Caco-2 (cell line): ENCODE results near the gene HDAC9. TPM values are rescaled to one million over a fixed set of nuclear protein-coding genes. Genes with fewer than 3 reads are reported as not detected.

ENCODE experiments used
- BruUV-seq: library from RNA; stranded (reverse); fragments of 400-500 nt; replicated peaks from 2 replicates; lab custom pipeline; 2021; lab: Mats Ljungman, UMichigan
- CTCF ChIA-PET: fragments of 300-600 bp; sonication (Branson Sonifier 250); formaldehyde crosslinking; loops from one replicate; lab custom pipeline; 2022; ENCODE audit warnings: antibody characterized with exemption; lab: Charles Lee
- POLR2A ChIA-PET: fragments of 300-600 bp; sonication (Branson Sonifier 250); formaldehyde crosslinking; loops from one replicate; lab custom pipeline; 2022; ENCODE audit warnings: antibody characterized with exemption; lab: Charles Lee
- DNase-seq, 2 experiments: peaks; one replicate each; pipeline versions ENCODE4 v3.0.0 to v3.0.0-alpha.2; 2020 to 2022
- H3K27me3 ChIP-seq: replicated peaks from 2 replicates; pipeline ENCODE4 v1.6.0; 2011; ENCODE audit warnings: low read length; ENCODE audit not compliant: control insufficient read depth, insufficient read depth
- H3K36me3 ChIP-seq: 2 replicates; pipeline ENCODE4 v1.5.1; 2011; ENCODE audit warnings: low read length; ENCODE audit not compliant: control insufficient read depth, insufficient read depth
- H3K4me1 ChIP-seq: fragments of 250-450 bp; sonication (Bioruptor Pico); 2 replicates; pipeline ENCODE4 v1.5.1; 2020; ENCODE audit warnings: mild to moderate bottlenecking
- H3K4me3 ChIP-seq: 2 replicates; pipeline ENCODE4 v1.5.1; 2011; ENCODE audit warnings: low read depth, mild to moderate bottlenecking, control low read depth, low read length
- H3K9me3 ChIP-seq: fragments of 250-450 bp; sonication (Bioruptor Pico); 2 replicates; pipeline ENCODE4 v1.5.1; 2020; ENCODE audit warnings: mild to moderate bottlenecking, moderate library complexity
- H3K27ac Mint-ChIP-seq: one replicate; pipeline ENCODE4 v1.8.0; 2022; ENCODE audit warnings: mixed read lengths; ENCODE audit not compliant: unreplicated experiment
- H3K27me3 Mint-ChIP-seq: one replicate; pipeline ENCODE4 v1.8.0; 2022; ENCODE audit warnings: mixed read lengths; ENCODE audit not compliant: insufficient read depth, unreplicated experiment
- H3K36me3 Mint-ChIP-seq: one replicate; pipeline ENCODE4 v1.8.0; 2022; ENCODE audit warnings: mild to moderate bottlenecking, mixed read lengths; ENCODE audit not compliant: insufficient read depth, unreplicated experiment
- H3K4me1 Mint-ChIP-seq: one replicate; pipeline ENCODE4 v1.8.0; 2022; ENCODE audit warnings: low read depth, mixed read lengths; ENCODE audit not compliant: unreplicated experiment
- H3K4me3 Mint-ChIP-seq: one replicate; pipeline ENCODE4 v1.8.0; 2022; ENCODE audit warnings: mild to moderate bottlenecking, moderate library complexity, mixed read lengths; ENCODE audit not compliant: unreplicated experiment
- H3K9me3 Mint-ChIP-seq: one replicate; pipeline ENCODE4 v1.8.0; 2022; ENCODE audit warnings: mixed read lengths; ENCODE audit not compliant: unreplicated experiment
- CTCF ChIP-seq, 2 experiments: fragments of 200-600 bp in 1 of 2; IDR thresholded peaks; 1 replicate in 1 of 2; 2 replicates in 1 of 2; pipeline versions ENCODE4 v1.5.1 to v1.8.0; 2011 to 2022; ENCODE audit warnings: antibody characterized with exemption in 1 of 2, control low read depth in 1 of 2, inconsistent platforms in 1 of 2, low read depth in 1 of 2, low read length in 1 of 2, mild to moderate bottlenecking in 1 of 2, moderate library complexity in 1 of 2; ENCODE audit not compliant: insufficient read depth in 1 of 2, severe bottlenecking in 1 of 2, unreplicated experiment in 1 of 2
- intact Hi-C: fragments of 100-400 bp; cut with micrococcal nuclease; formaldehyde crosslinking; loops from one replicate; pipeline ENCODE4 v1.10.0; 2022; ENCODE audit not compliant: unreplicated experiment
- total RNA-seq: library from RNA; stranded (reverse); gene quantifications from 2 replicates; pipeline ENCODE4 v1.2.3, GENCODE V29; 2022

Gene HDAC9
- total RNA-seq, 1 experiment from 2014 or later = 0.27 TPM

- no peak overlapping the region for H3K4me3 Mint-ChIP-seq
- no peaks in the 10 kb centered on the region for H3K9me3 Mint-ChIP-seq
- no peaks in the 10 kb centered on the region for H3K36me3 ChIP-seq
- no peaks in the 10 kb centered on the region for H3K9me3 ChIP-seq
- H3K4me1 Mint-ChIP-seq = no peaks in the 10 kb centered on the region
- H3K27ac Mint-ChIP-seq = no peak overlapping the region
- intact Hi-C loops = no loop called here
- no peaks in the 10 kb centered on the region for H3K27me3 ChIP-seq
- no peaks in the 10 kb centered on the region for H3K4me1 ChIP-seq
- TF ChIP-seq CTCF (IDR thresholded peaks at IDR 0.05; ENCODE audit: insufficient read depth in 1 of 2, low read depth in 1 of 2, low read length in 1 of 2, severe bottlenecking in 1 of 2, unreplicated experiment in 1 of 2) = no peak
- no TSS peak for BruUV-seq
- no peaks in the 10 kb centered on the region for H3K27me3 Mint-ChIP-seq
- no peak overlapping the region for H3K4me3 ChIP-seq
- no peak for DNase-seq
- CTCF ChIA-PET = no interaction called here
- H3K36me3 Mint-ChIP-seq = no peaks in the 10 kb centered on the region
- POLR2A ChIA-PET = no interaction called here
Observed at GRCh38 chr7:18667466-18667865, 171.9 kb downstream of the HDAC9 start.

GRCh38 chr7:18671176-18671575 lies 175.6 kb downstream of the HDAC9 start:
- intact Hi-C loops = no loop called here
- H3K36me3 ChIP-seq = no peaks in the 10 kb centered on the region
- no peaks in the 10 kb centered on the region for H3K9me3 Mint-ChIP-seq
- H3K4me3 ChIP-seq = no peak overlapping the region
- TF ChIP-seq CTCF (IDR thresholded peaks at IDR 0.05; ENCODE audit: insufficient read depth in 1 of 2, low read depth in 1 of 2, low read length in 1 of 2, severe bottlenecking in 1 of 2, unreplicated experiment in 1 of 2) = no peak
- CTCF ChIA-PET = no interaction called here
- no peaks in the 10 kb centered on the region for H3K27me3 ChIP-seq
- H3K27ac Mint-ChIP-seq = no peak overlapping the region
- no peaks in the 10 kb centered on the region for H3K4me1 ChIP-seq
- peaks cover 3% of the 10 kb centered on the region for H3K27me3 Mint-ChIP-seq
- POLR2A ChIA-PET = no interaction called here
- no peaks in the 10 kb centered on the region for H3K9me3 ChIP-seq
- no TSS peak for BruUV-seq
- no peaks in the 10 kb centered on the region for H3K4me1 Mint-ChIP-seq
- H3K36me3 Mint-ChIP-seq = no peaks in the 10 kb centered on the region
- no peak overlapping the region for H3K4me3 Mint-ChIP-seq
- no peak for DNase-seq

GRCh38 chr7:18675579-18675978 lies 180.0 kb downstream of the HDAC9 start:
- H3K4me3 Mint-ChIP-seq = no peak overlapping the region
- H3K36me3 Mint-ChIP-seq = no peaks in the 10 kb centered on the region
- H3K9me3 Mint-ChIP-seq = no peaks in the 10 kb centered on the region
- BruUV-seq = no TSS peak
- H3K4me3 ChIP-seq = no peak overlapping the region
- H3K27me3 ChIP-seq = no peaks in the 10 kb centered on the region
- no peaks in the 10 kb centered on the region for H3K4me1 Mint-ChIP-seq
- ChIA-PET POLR2A (no interaction called here), CTCF (no interaction called here)
- H3K4me1 ChIP-seq = no peaks in the 10 kb centered on the region
- H3K36me3 ChIP-seq = no peaks in the 10 kb centered on the region
- peaks cover 3% of the 10 kb centered on the region for H3K27me3 Mint-ChIP-seq
- H3K27ac Mint-ChIP-seq = no peak overlapping the region
- intact Hi-C loops = no loop called here
- DNase-seq = no peak
- no peak for TF ChIP-seq CTCF (IDR thresholded peaks at IDR 0.05; ENCODE audit: insufficient read depth in 1 of 2, low read depth in 1 of 2, low read length in 1 of 2, severe bottlenecking in 1 of 2, unreplicated experiment in 1 of 2)
- H3K9me3 ChIP-seq = no peaks in the 10 kb centered on the region
